Erythroblast (primary cell): ENCODE results near the gene GRIP2.

Experiments used
- GATA1 ChIP-seq: IDR thresholded peaks from 2 replicates; pipeline ENCODE4 v1.6.1; 2011; ENCODE audit warnings: low read depth, mild to moderate bottlenecking, control low read depth, low read length, moderate library complexity
- POLR2A ChIP-seq: IDR thresholded peaks from 2 replicates; pipeline ENCODE4 v1.6.1; 2011; ENCODE audit warnings: mild to moderate bottlenecking, low read length

GRCh38 chr3:14563946-14564539 is 23.9 kb upstream of the GRIP2 start:
- TF ChIP-seq POLR2A = no peak
- TF ChIP-seq GATA1 = no peak
